HUES6 (cell line): ENCODE measurements around the gene SPAAR.
A peak's percentile ranks its signal among the peaks of the same experiment; 100 is the strongest.

Experiments
- H3K27ac ChIP-seq: 2 replicates; pipeline ENCODE4 v1.7.0; 2013; ENCODE audit warnings: low read depth, mild to moderate bottlenecking, low read length, inconsistent platforms
- H3K27me3 ChIP-seq: 2 replicates; pipeline ENCODE4 v1.6.1; 2013; ENCODE audit warnings: low read length; ENCODE audit not compliant: control insufficient read depth, insufficient read depth
- H3K36me3 ChIP-seq: 2 replicates; pipeline ENCODE4 v1.6.1; 2013; ENCODE audit warnings: low read length; ENCODE audit not compliant: control insufficient read depth, insufficient read depth
- H3K4me1 ChIP-seq: 2 replicates; pipeline ENCODE4 v1.6.1; 2013; ENCODE audit warnings: low read length; ENCODE audit not compliant: control insufficient read depth, insufficient read depth
- H3K4me3 ChIP-seq: 2 replicates; pipeline ENCODE4 v1.5.1; 2013; ENCODE audit warnings: low read depth, low read length
- H3K9ac ChIP-seq: one replicate; pipeline ENCODE4 v1.6.1; 2013; ENCODE audit warnings: mild to moderate bottlenecking, low read length
- H3K9me3 ChIP-seq: 2 replicates; pipeline ENCODE4 v1.6.1; 2013; ENCODE audit warnings: low read depth, low read length; ENCODE audit not compliant: control insufficient read depth, insufficient read depth

Gene SPAAR

GRCh38 chr9:35909274-35909673, at the start of gene SPAAR:
Gene SPAAR, plus strand, starts transcription at chr9:35909490. Its CDS starts 974 bp downstream, at chr9:35910464.
- peaks cover 3% of the 10 kb centered on the region; the same call in 1 of the 2 replicates for H3K9me3 ChIP-seq
- H3K27me3 ChIP-seq = no peaks in the 10 kb centered on the region
- H3K27ac ChIP-seq = no peak within 1 kb of the TSS; the same call in 1 of the 2 replicates
- peak within 1 kb of the TSS; percentile 29 for H3K9ac ChIP-seq
- peaks cover 55% of the 10 kb centered on the region for H3K4me1 ChIP-seq
- H3K36me3 ChIP-seq = no peaks in the 10 kb centered on the region
- H3K4me3 ChIP-seq = peak within 1 kb of the TSS; percentile 24; the same call in 1 of the 2 replicates

DNA sequence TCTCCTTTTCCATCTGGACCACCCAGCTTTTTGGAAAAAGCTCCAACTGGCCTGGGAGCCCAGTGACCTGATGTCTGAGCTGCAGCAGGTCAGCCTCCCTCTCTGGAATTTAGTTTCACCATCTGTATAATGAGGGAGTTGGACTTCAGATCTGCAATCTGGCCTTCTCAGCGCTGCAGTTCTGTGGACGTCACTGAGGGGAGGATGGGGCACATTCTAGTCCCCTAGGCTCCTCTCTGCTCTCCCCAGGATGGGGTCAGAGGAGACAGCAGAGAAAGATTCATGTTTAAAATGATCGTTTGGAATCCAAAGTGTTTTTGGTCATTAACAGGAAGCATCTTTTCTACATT, 49.3 kb upstream of the SPAAR start:
- Histone ChIP-seq H3K9me3 (no peaks in the 10 kb centered on the region), H3K27ac (no peak overlapping the region), H3K4me1 (no peaks in the 10 kb centered on the region), H3K36me3 (no peaks in the 10 kb centered on the region), H3K4me3 (no peak overlapping the region), H3K27me3 (peaks cover 32% of the 10 kb centered on the region), H3K9ac (no peak overlapping the region)

DNA sequence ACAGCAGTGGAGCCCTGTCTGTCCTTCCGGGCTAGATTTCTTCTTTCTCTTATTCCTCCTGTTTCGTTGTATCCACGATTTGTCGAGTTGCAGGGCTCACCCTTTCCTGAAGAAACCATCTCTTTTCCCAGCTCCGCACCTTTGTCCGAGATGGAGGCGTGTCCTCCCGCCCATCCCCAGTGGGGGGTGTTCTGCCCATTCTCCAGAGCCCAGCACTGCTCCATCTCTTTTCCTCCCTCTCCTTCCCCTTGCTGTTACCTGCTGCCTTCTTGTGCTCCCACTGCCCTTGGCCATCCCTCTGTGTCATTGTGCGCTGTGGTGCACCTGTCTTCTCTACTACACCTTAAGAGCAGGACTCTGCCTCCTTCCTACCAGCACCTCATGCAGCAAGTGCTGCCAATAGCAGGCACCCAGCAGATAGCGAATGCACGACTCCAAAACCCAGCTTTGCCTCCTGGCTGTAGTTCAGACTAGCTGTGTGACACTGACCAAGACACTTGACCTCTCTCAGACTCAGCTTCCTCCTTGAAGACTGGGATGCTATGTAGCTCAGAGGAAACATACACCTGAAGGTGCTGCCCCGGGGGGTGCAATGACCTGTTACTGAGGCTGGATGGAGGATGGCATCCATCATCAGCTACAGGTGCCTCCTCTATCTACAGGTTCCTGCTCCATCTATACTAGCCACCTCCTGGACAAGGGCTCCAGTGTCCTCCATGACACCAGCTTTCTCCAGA, 48.0 kb upstream of the SPAAR start:
- H3K27me3 ChIP-seq = peaks cover 32% of the 10 kb centered on the region
- no peak overlapping the region for H3K4me3 ChIP-seq
- H3K4me1 ChIP-seq = no peaks in the 10 kb centered on the region
- H3K9ac ChIP-seq = no peak overlapping the region
- no peaks in the 10 kb centered on the region for H3K9me3 ChIP-seq
- no peak overlapping the region for H3K27ac ChIP-seq
- H3K36me3 ChIP-seq = no peaks in the 10 kb centered on the region

DNA sequence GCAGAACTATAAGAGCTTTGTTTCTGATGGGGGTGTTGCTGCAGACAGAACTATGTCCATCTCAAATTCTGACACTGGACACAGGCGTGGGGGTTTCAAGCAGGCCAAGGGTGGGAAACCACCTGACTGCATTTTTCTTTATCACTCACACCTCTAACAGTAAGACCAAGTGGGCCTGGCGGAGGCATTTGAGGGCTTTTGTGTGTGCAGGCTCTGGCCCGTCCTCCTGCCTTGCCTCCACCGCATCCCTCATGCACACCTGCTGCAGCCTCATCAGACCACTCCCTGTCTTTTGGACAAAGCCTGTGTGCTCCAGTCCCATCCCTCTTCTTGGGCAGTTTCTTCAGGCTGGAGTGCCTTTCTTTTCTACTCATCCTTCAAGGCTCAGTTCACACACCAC, 47.0 kb upstream of the SPAAR start:
- no peak overlapping the region for H3K27ac ChIP-seq
- H3K27me3 ChIP-seq = peaks cover 32% of the 10 kb centered on the region
- H3K4me1 ChIP-seq = no peaks in the 10 kb centered on the region
- H3K4me3 ChIP-seq = no peak overlapping the region
- H3K9ac ChIP-seq = no peak overlapping the region
- H3K9me3 ChIP-seq = no peaks in the 10 kb centered on the region
- no peaks in the 10 kb centered on the region for H3K36me3 ChIP-seq

DNA sequence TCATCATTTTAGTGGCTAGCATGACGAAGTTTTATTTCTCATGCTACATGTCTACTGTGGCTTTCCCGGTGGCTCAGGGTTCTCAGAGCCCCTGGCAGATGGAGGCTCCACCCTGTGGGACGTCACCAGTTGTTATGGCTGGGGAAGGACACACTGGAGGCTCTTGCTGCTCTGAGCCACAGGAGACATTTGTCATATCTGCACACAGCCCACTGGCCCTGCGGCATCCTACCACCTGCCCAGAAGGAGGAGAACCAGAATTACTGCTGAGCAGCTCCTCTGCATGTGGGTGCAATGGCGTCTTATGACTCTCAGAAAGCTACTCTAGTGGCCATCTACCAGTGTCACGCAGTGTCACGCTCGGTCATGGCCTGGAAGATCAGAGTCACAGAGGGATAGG, 45.7 kb upstream of the SPAAR start:
- peaks cover 3% of the 10 kb centered on the region for H3K4me1 ChIP-seq
- H3K4me3 ChIP-seq = no peak overlapping the region
- no peak overlapping the region for H3K9ac ChIP-seq
- no peaks in the 10 kb centered on the region for H3K9me3 ChIP-seq
- no peak overlapping the region for H3K27ac ChIP-seq
- H3K27me3 ChIP-seq = peaks cover 32% of the 10 kb centered on the region
- H3K36me3 ChIP-seq = no peaks in the 10 kb centered on the region

DNA sequence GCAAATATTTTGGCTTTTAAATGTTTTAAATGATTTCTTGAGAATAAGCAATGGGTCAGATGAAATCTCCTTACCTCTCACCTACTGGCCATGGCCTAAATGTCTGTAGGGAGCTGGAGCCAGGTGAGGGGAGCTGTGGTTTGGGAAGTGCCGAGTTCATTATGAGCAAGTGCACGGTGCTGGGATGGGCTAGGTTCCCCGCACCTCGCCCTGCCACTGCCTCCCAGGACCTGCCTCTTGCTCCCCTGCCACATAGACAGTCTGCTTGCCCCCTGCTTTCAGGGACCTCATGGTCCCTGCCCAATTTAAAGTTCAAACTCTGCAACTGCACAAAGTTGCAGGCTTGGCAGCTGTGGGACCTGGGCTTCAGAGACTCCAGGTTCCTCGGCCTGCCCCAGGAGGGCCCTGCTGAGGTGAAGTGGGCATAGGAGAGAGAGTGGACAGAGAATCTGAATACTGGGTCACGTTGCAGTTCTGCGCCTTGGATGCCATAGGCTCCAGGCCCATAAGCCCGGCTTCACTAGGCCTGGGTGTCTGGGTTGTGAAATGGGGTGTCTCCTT, 44.5 kb upstream of the SPAAR start:
- H3K36me3 ChIP-seq = no peaks in the 10 kb centered on the region
- no peaks in the 10 kb centered on the region for H3K9me3 ChIP-seq
- H3K27me3 ChIP-seq = peaks cover 32% of the 10 kb centered on the region
- H3K9ac ChIP-seq = no peak overlapping the region
- no peak overlapping the region for H3K4me3 ChIP-seq
- no peak overlapping the region for H3K27ac ChIP-seq
- peaks cover 9% of the 10 kb centered on the region for H3K4me1 ChIP-seq

- H3K27me3 ChIP-seq = peaks cover 6% of the 10 kb centered on the region; the same call in 1 of the 2 replicates
- no peak overlapping the region for H3K9ac ChIP-seq
- H3K4me3 ChIP-seq = no peak overlapping the region
- no peaks in the 10 kb centered on the region for H3K36me3 ChIP-seq
- no peak overlapping the region for H3K27ac ChIP-seq
- no peaks in the 10 kb centered on the region for H3K9me3 ChIP-seq
- H3K4me1 ChIP-seq = peaks cover 9% of the 10 kb centered on the region
Observed at GRCh38 chr9:35867538-35867937, 41.8 kb upstream of the SPAAR start.

GRCh38 chr9:35868933-35869332, 40.4 kb upstream of the SPAAR start:
- no peaks in the 10 kb centered on the region for H3K36me3 ChIP-seq
- H3K9ac ChIP-seq = no peak overlapping the region
- H3K27me3 ChIP-seq = peaks cover 5% of the 10 kb centered on the region; the same call in 1 of the 2 replicates
- H3K9me3 ChIP-seq = no peaks in the 10 kb centered on the region
- H3K27ac ChIP-seq = no peak overlapping the region
- H3K4me1 ChIP-seq = peaks cover 9% of the 10 kb centered on the region
- no peak overlapping the region for H3K4me3 ChIP-seq

GRCh38 chr9:35869621-35870216, 39.6 kb upstream of the SPAAR start:
- H3K4me1 ChIP-seq = peaks cover 9% of the 10 kb centered on the region
- H3K9ac ChIP-seq = no peak overlapping the region
- H3K4me3 ChIP-seq = no peak overlapping the region
- no peaks in the 10 kb centered on the region for H3K36me3 ChIP-seq
- H3K27me3 ChIP-seq = peaks cover 5% of the 10 kb centered on the region; the same call in 1 of the 2 replicates
- H3K9me3 ChIP-seq = no peaks in the 10 kb centered on the region
- H3K27ac ChIP-seq = no peak overlapping the region

DNA sequence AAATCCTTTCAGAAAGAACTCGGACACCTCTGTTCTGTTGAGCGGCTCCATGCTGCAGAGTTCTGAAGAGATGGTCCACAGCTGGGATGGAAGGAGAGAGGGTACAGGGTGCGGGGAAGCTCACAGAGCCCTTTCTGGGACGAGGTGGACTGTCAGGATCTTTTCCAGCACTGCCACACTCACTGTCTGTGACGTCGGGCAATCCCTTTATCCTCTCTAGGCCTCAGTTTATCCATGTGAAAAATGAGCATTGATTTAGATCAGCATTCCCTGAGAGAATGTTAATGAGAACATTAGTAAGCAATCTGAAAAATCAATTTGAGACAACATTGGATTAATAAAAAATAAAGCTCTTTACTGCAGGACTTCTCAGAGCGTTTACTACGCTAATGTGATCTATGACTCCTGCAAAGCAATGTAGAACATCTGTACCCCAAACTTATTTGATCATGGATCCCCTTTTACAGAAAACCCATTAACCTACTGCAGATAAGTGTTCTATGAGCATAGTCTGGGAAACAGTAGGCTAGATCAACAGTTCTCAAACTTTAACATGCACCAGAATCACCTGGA, 38.9 kb upstream of the SPAAR start, which contains the start of gene OR13J1:
TSS of gene OR13J1 (minus strand) at position 51 of the 573 bp plus-strand sequence. CDS start at position 51, 0 bp downstream.
- peaks cover 5% of the 10 kb centered on the region; the same call in 1 of the 2 replicates for H3K27me3 ChIP-seq

GRCh38 chr9:35871545-35871944, 37.7 kb upstream of the SPAAR start:
- peaks cover 4% of the 10 kb centered on the region; the same call in 1 of the 2 replicates for H3K9me3 ChIP-seq
- H3K9ac ChIP-seq = no peak overlapping the region
- no peaks in the 10 kb centered on the region for H3K36me3 ChIP-seq
- H3K4me1 ChIP-seq = peaks cover 9% of the 10 kb centered on the region
- no peak overlapping the region for H3K4me3 ChIP-seq
- peaks cover 5% of the 10 kb centered on the region; the same call in 1 of the 2 replicates for H3K27me3 ChIP-seq
- no peak overlapping the region for H3K27ac ChIP-seq

More for the DNA sequence above, 38.9 kb upstream of the SPAAR start, which contains the start of gene OR13J1:
- H3K9ac ChIP-seq = no peak within 1 kb of the TSS
- no peaks in the 10 kb centered on the region for H3K9me3 ChIP-seq
- peaks cover 9% of the 10 kb centered on the region for H3K4me1 ChIP-seq
- no peaks in the 10 kb centered on the region for H3K36me3 ChIP-seq
- H3K27ac ChIP-seq = no peak within 1 kb of the TSS
- no peak within 1 kb of the TSS for H3K4me3 ChIP-seq
